HG03097 (cell line): ENCODE measurements around the gene PGAM4.
"Not testable (repeated sequence)": the region's sequence is repeated elsewhere in the genome, so short reads cannot be mapped to it uniquely, and the experiment has no call there.

Experiments
- ATAC-seq: cut with Tn5 transposase; IDR thresholded peaks from one replicate; pipeline ENCODE4 v1.9.1; 2021; ENCODE audit not compliant: unreplicated experiment, low FRiP score

PGAM4 gene

DNA sequence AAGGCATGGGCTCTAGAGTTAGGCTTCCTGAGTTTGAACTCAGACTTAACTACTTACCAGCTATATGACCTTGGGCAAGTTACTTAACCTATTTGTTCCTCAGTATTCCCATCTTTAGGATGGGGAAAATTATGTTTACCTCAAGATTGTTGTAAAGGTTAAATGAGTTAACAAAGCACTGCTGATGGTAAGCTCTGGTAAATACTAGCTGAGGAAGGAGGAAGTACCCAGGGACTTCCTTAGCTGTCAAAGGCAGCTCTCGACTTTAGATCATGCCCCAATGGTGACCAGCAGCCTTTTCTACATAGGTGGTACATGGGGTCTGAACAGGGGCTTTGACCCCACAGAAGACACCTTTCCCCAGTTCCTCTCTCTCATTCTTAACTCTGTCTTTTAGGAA is 38.9 kb downstream of the PGAM4 start:
- no peak for ATAC-seq

DNA sequence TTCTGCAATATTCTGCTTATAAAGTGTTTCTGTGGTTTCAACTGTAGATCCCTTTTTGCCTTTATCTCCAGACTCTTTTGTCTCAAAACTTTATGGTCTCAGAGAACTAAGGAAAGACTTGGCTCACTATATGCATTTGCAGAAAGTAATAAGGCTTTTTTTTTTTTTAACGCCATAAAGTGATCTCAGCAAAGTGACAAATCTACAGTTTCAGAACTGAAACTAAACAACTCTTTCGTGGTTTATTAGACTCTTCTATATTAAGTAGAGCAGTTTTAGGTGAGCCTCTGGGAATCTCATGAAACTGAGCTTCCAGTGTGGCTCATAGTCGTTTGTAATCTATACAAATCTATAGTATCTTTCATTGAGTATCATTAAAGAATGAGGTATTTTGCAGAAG is 43.7 kb downstream of the PGAM4 start:
- no peak for ATAC-seq

DNA sequence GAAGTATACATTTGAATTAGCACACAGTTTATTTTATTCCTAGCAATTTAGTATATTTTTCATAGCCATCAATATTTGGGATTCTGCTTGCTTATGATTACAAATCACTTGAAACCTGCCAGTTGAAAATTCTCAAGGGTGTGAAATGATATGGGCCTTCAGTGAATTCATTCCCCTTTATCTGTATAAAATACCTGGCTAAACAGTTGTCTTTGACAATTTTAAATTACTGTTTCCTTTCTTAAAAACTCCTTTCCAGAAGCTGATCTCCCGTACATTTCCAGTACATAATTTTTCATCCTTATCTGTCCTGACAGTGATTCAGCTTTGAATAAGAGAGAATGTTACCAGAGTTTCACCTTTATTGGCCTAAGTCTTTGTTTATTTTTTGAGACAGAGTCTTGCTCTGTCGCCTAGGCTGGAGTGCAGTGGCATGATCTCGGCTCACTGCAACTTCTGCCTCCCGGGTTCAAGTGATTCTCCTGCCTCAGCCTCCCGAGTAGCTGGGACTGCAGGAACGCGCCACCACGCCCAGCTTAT is 45.0 kb downstream of the PGAM4 start:
- ATAC-seq: no peak

- ATAC-seq: no peak
These were observed 46.7 kb downstream of the PGAM4 start for GRCh38 chrX:77922787-77923186.

- ATAC-seq: not testable (repeated sequence)
These were observed 50.1 kb downstream of the PGAM4 start for GRCh38 chrX:77919370-77919769.

GRCh38 chrX:77918568-77918967 is 50.9 kb downstream of the PGAM4 start:
- ATAC-seq: no peak
